Trophoblast cell (in vitro differentiated cells and primary cell): ENCODE results near the gene ERBB4.

Experiments
- DNase-seq, 2 donors: peaks; one replicate each; pipeline ENCODE4 v3.0.0-alpha.2; 2016
- H2AFZ ChIP-seq: 2 replicates; pipeline ENCODE4 v1.6.1; 2013; ENCODE audit warnings: low read length, moderate library complexity, mild to moderate bottlenecking; ENCODE audit not compliant: insufficient read depth, poor library complexity
- H2AK5ac ChIP-seq: 2 replicates; pipeline ENCODE4 v1.6.1; 2013; ENCODE audit warnings: mild to moderate bottlenecking, low read length
- H2BK120ac ChIP-seq: 2 replicates; pipeline ENCODE4 v1.6.1; 2013; ENCODE audit warnings: low read length, mild to moderate bottlenecking, moderate library complexity; ENCODE audit not compliant: insufficient read depth, poor library complexity
- H2BK12ac ChIP-seq: 2 replicates; pipeline ENCODE4 v1.6.1; 2013; ENCODE audit warnings: mild to moderate bottlenecking, low read length, moderate library complexity
- H2BK5ac ChIP-seq: 2 replicates; pipeline ENCODE4 v1.6.1; 2013; ENCODE audit warnings: low read length, low read depth, moderate library complexity, mild to moderate bottlenecking; ENCODE audit not compliant: poor library complexity
- H3K14ac ChIP-seq: 2 replicates; pipeline ENCODE4 v1.6.1; 2013; ENCODE audit warnings: mild to moderate bottlenecking, low read length
- H3K18ac ChIP-seq: 2 replicates; pipeline ENCODE4 v1.6.1; 2013; ENCODE audit warnings: mild to moderate bottlenecking, low read length
- H3K23ac ChIP-seq: 2 replicates; pipeline ENCODE4 v1.6.1; 2013; ENCODE audit warnings: low read length
- H3K27ac ChIP-seq: 2 replicates; pipeline ENCODE4 v1.5.1; 2013; ENCODE audit warnings: low read depth, mild to moderate bottlenecking, inconsistent platforms, low read length, moderate library complexity
- H3K27me3 ChIP-seq: 2 replicates; pipeline ENCODE4 v1.6.1; 2013; ENCODE audit warnings: inconsistent platforms, mild to moderate bottlenecking, low read length, moderate library complexity; ENCODE audit not compliant: insufficient read depth
- H3K36me3 ChIP-seq, 2 experiments: 1 replicate in 1 of 2; 2 replicates in 1 of 2; pipeline ENCODE4 v1.6.1; 2013; ENCODE audit warnings: low read length in 2 of 2, mild to moderate bottlenecking in 2 of 2, moderate library complexity in 1 of 2; ENCODE audit not compliant: insufficient read depth in 2 of 2, control insufficient read depth in 1 of 2
- H3K4ac ChIP-seq: 2 replicates; pipeline ENCODE4 v1.6.1; 2013; ENCODE audit warnings: low read depth, mild to moderate bottlenecking, low read length, moderate library complexity
- H3K4me1 ChIP-seq, 2 experiments: 1 replicate in 1 of 2; 2 replicates in 1 of 2; pipeline ENCODE4 v1.6.1; 2013; ENCODE audit warnings: low read length in 2 of 2, mild to moderate bottlenecking in 2 of 2, moderate library complexity in 1 of 2; ENCODE audit not compliant: insufficient read depth in 2 of 2, control insufficient read depth in 1 of 2
- H3K4me2 ChIP-seq: 2 replicates; pipeline ENCODE4 v1.6.1; 2013; ENCODE audit warnings: inconsistent platforms, mild to moderate bottlenecking, low read length, moderate library complexity
- H3K4me3 ChIP-seq: 2 replicates; pipeline ENCODE4 v1.5.1; 2013; ENCODE audit warnings: mild to moderate bottlenecking, low read depth, low read length, inconsistent platforms
- H3K79me1 ChIP-seq: one replicate; pipeline ENCODE4 v1.6.1; 2013; ENCODE audit warnings: low read length
- H3K79me2 ChIP-seq: 2 replicates; pipeline ENCODE4 v1.6.1; 2013; ENCODE audit warnings: low read length, mild to moderate bottlenecking; ENCODE audit not compliant: control insufficient read depth, insufficient read depth, poor library complexity
- H3K9ac ChIP-seq: 2 replicates; pipeline ENCODE4 v1.6.1; 2013; ENCODE audit warnings: mild to moderate bottlenecking, low read length
- H3K9me3 ChIP-seq: 2 replicates; pipeline ENCODE4 v1.6.1; 2013; ENCODE audit warnings: low read depth, mild to moderate bottlenecking, control low read depth, inconsistent platforms, low read length; ENCODE audit not compliant: insufficient read depth
- H4K12ac ChIP-seq: 2 replicates; pipeline ENCODE4 v1.6.1; 2013; ENCODE audit warnings: low read depth, mild to moderate bottlenecking, low read length, moderate library complexity
- H4K8ac ChIP-seq: 2 replicates; pipeline ENCODE4 v1.6.1; 2013; ENCODE audit warnings: low read depth, mild to moderate bottlenecking, low read length, moderate library complexity
- H4K91ac ChIP-seq: one replicate; pipeline ENCODE4 v1.6.1; 2013; ENCODE audit warnings: low read depth, mild to moderate bottlenecking, low read length, moderate library complexity
- WGBS: extraction: QIAGEN DNeasy Blood & Tissue Kit; methylation state at CpG from one replicate; pipeline ENCODE4 v1.1.7; 2013; ENCODE audit warnings: missing lambda C conversion rate; ENCODE audit not compliant: insufficient read length, insufficient coverage; ENCODE audit errors: extremely low coverage; 5-methylcytosine and 5-hydroxymethylcytosine counted together

Gene ERBB4

GRCh38 chr2:212426637-212427412 is 111.8 kb downstream of the ERBB4 start:
- H3K79me2 ChIP-seq = no peaks in the 10 kb centered on the region
- no peak overlapping the region for H3K9ac ChIP-seq
- H3K18ac ChIP-seq = no peak overlapping the region
- no peak overlapping the region for H3K4me3 ChIP-seq
- H3K27ac ChIP-seq = no peak overlapping the region
- DNase-seq = no peak
- no peak overlapping the region for H3K23ac ChIP-seq
- no peak overlapping the region for H2BK5ac ChIP-seq
- H4K8ac ChIP-seq = no peak overlapping the region
- H2BK120ac ChIP-seq = no peak overlapping the region
- H3K79me1 ChIP-seq = no peaks in the 10 kb centered on the region
- no peak overlapping the region for H3K4me2 ChIP-seq
- no peaks in the 10 kb centered on the region for H3K4me1 ChIP-seq
- H4K91ac ChIP-seq = no peak overlapping the region
- no peak overlapping the region for H2AK5ac ChIP-seq
- no peaks in the 10 kb centered on the region for H3K36me3 ChIP-seq
- H3K9me3 ChIP-seq = no peaks in the 10 kb centered on the region
- no peak overlapping the region for H4K12ac ChIP-seq
- H3K14ac ChIP-seq = no peak overlapping the region
- no CpG with 5 or more reads among the region's 5 CpGs for WGBS
- H2AFZ ChIP-seq = no peak overlapping the region
- no peak overlapping the region for H3K4ac ChIP-seq
- no peak overlapping the region for H2BK12ac ChIP-seq
- H3K27me3 ChIP-seq = no peaks in the 10 kb centered on the region

GRCh38 chr2:212424082-212424481 is 114.5 kb downstream of the ERBB4 start:
- H2BK5ac ChIP-seq = no peak overlapping the region
- no peak overlapping the region for H3K9ac ChIP-seq
- H3K9me3 ChIP-seq = no peaks in the 10 kb centered on the region
- no peak overlapping the region for H2AFZ ChIP-seq
- H3K27ac ChIP-seq = no peak overlapping the region
- no peak overlapping the region for H3K4me2 ChIP-seq
- no peak overlapping the region for H2BK120ac ChIP-seq
- no peaks in the 10 kb centered on the region for H3K4me1 ChIP-seq
- DNase-seq = peak; percentile 13 to 61
- H3K18ac ChIP-seq = no peak overlapping the region
- H3K4me3 ChIP-seq = no peak overlapping the region
- H4K12ac ChIP-seq = no peak overlapping the region
- no peaks in the 10 kb centered on the region for H3K79me2 ChIP-seq
- H3K79me1 ChIP-seq = no peaks in the 10 kb centered on the region
- H4K8ac ChIP-seq = no peak overlapping the region
- H3K23ac ChIP-seq = no peak overlapping the region
- H3K36me3 ChIP-seq = no peaks in the 10 kb centered on the region
- no peaks in the 10 kb centered on the region for H3K27me3 ChIP-seq
- no peak overlapping the region for H2AK5ac ChIP-seq
- H3K14ac ChIP-seq = no peak overlapping the region
- H4K91ac ChIP-seq = no peak overlapping the region
- H3K4ac ChIP-seq = no peak overlapping the region
- no peak overlapping the region for H2BK12ac ChIP-seq

- H3K14ac ChIP-seq = no peak overlapping the region
- no CpG with 5 or more reads among the region's 1 CpG for WGBS
- no peak overlapping the region for H2AK5ac ChIP-seq
- no peaks in the 10 kb centered on the region for H3K4me1 ChIP-seq
- no peak overlapping the region for H3K4me3 ChIP-seq
- no peak overlapping the region for H4K91ac ChIP-seq
- H3K36me3 ChIP-seq = no peaks in the 10 kb centered on the region
- no peaks in the 10 kb centered on the region for H3K79me2 ChIP-seq
- H4K8ac ChIP-seq = no peak overlapping the region
- no peak overlapping the region for H3K9ac ChIP-seq
- no peak overlapping the region for H3K4ac ChIP-seq
- H3K18ac ChIP-seq = no peak overlapping the region
- no peak overlapping the region for H2BK120ac ChIP-seq
- no peak for DNase-seq
- H4K12ac ChIP-seq = no peak overlapping the region
- no peaks in the 10 kb centered on the region for H3K9me3 ChIP-seq
- no peak overlapping the region for H3K23ac ChIP-seq
- no peak overlapping the region for H2BK12ac ChIP-seq
- no peak overlapping the region for H2AFZ ChIP-seq
- no peaks in the 10 kb centered on the region for H3K79me1 ChIP-seq
- H3K27ac ChIP-seq = no peak overlapping the region
- H2BK5ac ChIP-seq = no peak overlapping the region
- H3K27me3 ChIP-seq = no peaks in the 10 kb centered on the region
- no peak overlapping the region for H3K4me2 ChIP-seq
Measured at GRCh38 chr2:212423089-212423488, 115.5 kb downstream of the ERBB4 start.

- no CpG with 5 or more reads among the region's 4 CpGs for WGBS
- DNase-seq = peak; percentile 30 to 62
- no peak overlapping the region for H2BK120ac ChIP-seq
- H3K14ac ChIP-seq = no peak overlapping the region
- no peaks in the 10 kb centered on the region for H3K79me2 ChIP-seq
- no peaks in the 10 kb centered on the region for H3K36me3 ChIP-seq
- H4K91ac ChIP-seq = no peak overlapping the region
- H3K18ac ChIP-seq = no peak overlapping the region
- H3K4me2 ChIP-seq = no peak overlapping the region
- H2AK5ac ChIP-seq = no peak overlapping the region
- H3K4ac ChIP-seq = no peak overlapping the region
- H3K27ac ChIP-seq = no peak overlapping the region
- H3K9ac ChIP-seq = no peak overlapping the region
- H4K8ac ChIP-seq = no peak overlapping the region
- no peak overlapping the region for H4K12ac ChIP-seq
- no peak overlapping the region for H2BK12ac ChIP-seq
- no peak overlapping the region for H2BK5ac ChIP-seq
- H3K4me1 ChIP-seq = no peaks in the 10 kb centered on the region
- no peak overlapping the region for H3K4me3 ChIP-seq
- no peak overlapping the region for H2AFZ ChIP-seq
- H3K79me1 ChIP-seq = no peaks in the 10 kb centered on the region
- H3K9me3 ChIP-seq = no peaks in the 10 kb centered on the region
- H3K23ac ChIP-seq = no peak overlapping the region
- H3K27me3 ChIP-seq = no peaks in the 10 kb centered on the region
Measured at GRCh38 chr2:212421556-212422334, 116.9 kb downstream of the ERBB4 start.
